K562 (cell line): ENCODE measurements around the gene LTBP4. TPM values are rescaled to one million over a fixed set of nuclear protein-coding genes. Genes with fewer than 3 reads are reported as not detected.

ENCODE experiments used
- ARID3B ChIP-seq: fragments of 250-450 bp; sonication (Bioruptor Pico); IDR thresholded peaks from 2 replicates; pipeline ENCODE4 v1.4.0; 2020; ENCODE audit warnings: borderline replicate concordance
- BCOR ChIP-seq: fragments of 450-650 bp; IDR thresholded peaks from 2 replicates; pipeline ENCODE4 v1.6.1; 2016
- CBX1 ChIP-seq: sonication (generic); IDR thresholded peaks from 2 replicates; pipeline ENCODE4 v1.6.1; 2016; ENCODE audit warnings: antibody characterized with exemption, low read depth, mild to moderate bottlenecking
- CHD4 ChIP-seq: fragments of 200-600 bp; sonication (generic); IDR thresholded peaks from 3 replicates; pipeline ENCODE4 v1.6.1; 2012; ENCODE audit warnings: low read depth, mild to moderate bottlenecking, mixed read lengths, low read length, inconsistent platforms; ENCODE audit not compliant: insufficient read depth, insufficient replicate concordance, poor library complexity, severe bottlenecking
- GTF2E2 ChIP-seq: fragments of 200-800 bp; sonication (Bioruptor generic); IDR thresholded peaks from 2 replicates; pipeline ENCODE4 v1.6.1; 2016; ENCODE audit warnings: missing genetic modification characterization, missing compliant biosample characterization
- HDGF ChIP-seq: fragments of 450-650 bp; IDR thresholded peaks from 2 replicates; pipeline ENCODE4 v1.6.1; 2016
- HMGXB4 ChIP-seq: sonication (generic); formaldehyde crosslinking; IDR thresholded peaks from 2 replicates; pipeline ENCODE4 v1.8.1; 2023; ENCODE audit warnings: mild to moderate bottlenecking, missing genetic modification reagents
- MBD2 ChIP-seq: sonication (generic); IDR thresholded peaks from 2 replicates; pipeline ENCODE4 v1.6.1; 2016; ENCODE audit warnings: low read depth, borderline replicate concordance
- POLR2G ChIP-seq: fragments of 200-400 bp; formaldehyde crosslinking; IDR thresholded peaks from 2 replicates; pipeline ENCODE4 v1.6.1; 2017; ENCODE audit warnings: low read depth, mild to moderate bottlenecking, antibody characterized with exemption, low read length, moderate library complexity
- POLR2H ChIP-seq: IDR thresholded peaks from 2 replicates; pipeline ENCODE4 v1.6.1; 2016; ENCODE audit warnings: missing genetic modification characterization, low read depth, mild to moderate bottlenecking, control low read depth, missing compliant biosample characterization, moderate library complexity
- RFX7 ChIP-seq: fragments of 250-450 bp; sonication (Bioruptor Pico); IDR thresholded peaks from 2 replicates; pipeline ENCODE4 v1.5.1; 2021; ENCODE audit warnings: mild to moderate bottlenecking
- XRCC3 ChIP-seq: fragments of 450-650 bp; IDR thresholded peaks from 2 replicates; pipeline ENCODE4 v1.6.1; 2017; ENCODE audit warnings: mild to moderate bottlenecking, moderate library complexity
- ZBTB7A ChIP-seq: IDR thresholded peaks from 2 replicates; pipeline ENCODE4 v1.6.1; 2011; ENCODE audit warnings: low read depth, mild to moderate bottlenecking, low read length, moderate library complexity, borderline replicate concordance; ENCODE audit not compliant: control insufficient read depth
- ZNF384 ChIP-seq: IDR thresholded peaks from 2 replicates; pipeline ENCODE4 v1.6.1; 2012; ENCODE audit warnings: low read depth, low read length, improper control_type of control experiment
- ZNF584 ChIP-seq: fragments of 200-800 bp; sonication (Bioruptor generic); IDR thresholded peaks from 2 replicates; pipeline ENCODE4 v1.6.1; 2016; ENCODE audit warnings: low read depth, mild to moderate bottlenecking, missing genetic modification characterization, missing compliant biosample characterization
- ZNF717 ChIP-seq: fragments of 250-450 bp; sonication (Bioruptor Pico); IDR thresholded peaks from 2 replicates; pipeline ENCODE4 v1.5.0; 2021
- polyA plus RNA-seq, 8 experiments: library from polyadenylated mRNA; depleted of rRNA in 4 of 8; stranded (reverse) in 5 of 8; unstranded in 3 of 8; fragments of >200 nt; fragmentation: Nextera tagmentation in 2 of 8; fragmentation: Illumina TruSeq in 1 of 8; extraction: Ambion mirVana in 2 of 8; extraction: Trizol in 1 of 8; gene quantifications; 2 replicates each; pipeline versions ENCODE4 v1.2.1 to v1.2.3, GENCODE V29; 2011 to 2014; ENCODE audit warnings: inconsistent platforms in 1 of 8, missing spikeins in 1 of 8
- total RNA-seq, 7 experiments: library from RNA; depleted of rRNA in 6 of 7; stranded (reverse); fragments of >200 nt in 6 of 7; fragmentation: Illumina TruSeq in 2 of 7; extraction: Trizol in 2 of 7; gene quantifications; 2 replicates each; pipeline versions ENCODE4 v1.2.1 to v1.2.3, GENCODE V29; 2011 to 2021; ENCODE audit warnings: low replicate concordance in 1 of 7
- TF ChIP-seq, protein P1 (sequence below): fragments of 450-650 bp; IDR thresholded peaks from 2 replicates; pipeline ENCODE4 v1.6.1; 2017; ENCODE audit warnings: antibody characterized with exemption, mild to moderate bottlenecking
- TF ChIP-seq, protein P2 (sequence below): fragments of 250-450 bp; sonication (Bioruptor Pico); IDR thresholded peaks from 2 replicates; pipeline ENCODE4 v1.5.0; 2021; ENCODE audit warnings: mild to moderate bottlenecking, borderline replicate concordance

The LTBP4 gene
- total and polyA plus RNA-seq, 9 of the 15 experiments (the other 6 are each of a cell fraction or from before 2014, with no cell fraction given): 0.35 to 160 (median 31.6) TPM

DNA sequence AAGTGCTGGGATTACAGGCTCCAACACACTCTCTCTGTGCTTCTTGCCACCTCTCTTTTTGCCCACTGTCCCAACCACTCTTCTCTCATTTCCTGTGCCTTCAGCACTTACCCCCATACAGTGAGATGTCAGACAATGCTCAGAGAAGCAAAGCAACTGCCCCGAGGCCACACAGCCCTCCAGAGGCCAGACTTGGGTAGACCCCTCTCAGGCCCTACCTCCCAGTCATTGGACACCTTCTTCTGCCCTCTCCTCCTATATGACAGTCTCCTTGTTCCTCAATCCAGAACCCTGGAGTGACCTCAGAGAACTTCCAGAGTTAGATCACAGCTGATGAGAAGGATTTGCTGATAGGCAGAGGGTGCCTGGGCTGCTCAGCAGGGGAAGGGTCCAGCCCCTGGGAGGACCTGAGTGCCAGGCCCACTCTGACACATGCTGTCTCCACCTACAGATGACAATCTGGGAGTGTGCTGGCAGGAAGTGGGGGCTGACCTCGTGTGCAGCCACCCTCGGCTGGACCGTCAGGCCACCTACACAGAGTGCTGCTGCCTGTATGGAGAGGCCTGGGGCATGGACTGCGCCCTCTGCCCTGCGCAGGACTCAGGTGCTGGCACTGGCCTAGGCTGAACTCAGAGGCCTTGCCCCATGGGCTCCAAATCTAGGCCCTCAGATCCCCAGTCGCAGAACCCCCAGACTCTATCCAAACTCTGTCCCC is 24.4 kb downstream of the LTBP4 start (continued):
- TF ChIP-seq, protein P1, sequence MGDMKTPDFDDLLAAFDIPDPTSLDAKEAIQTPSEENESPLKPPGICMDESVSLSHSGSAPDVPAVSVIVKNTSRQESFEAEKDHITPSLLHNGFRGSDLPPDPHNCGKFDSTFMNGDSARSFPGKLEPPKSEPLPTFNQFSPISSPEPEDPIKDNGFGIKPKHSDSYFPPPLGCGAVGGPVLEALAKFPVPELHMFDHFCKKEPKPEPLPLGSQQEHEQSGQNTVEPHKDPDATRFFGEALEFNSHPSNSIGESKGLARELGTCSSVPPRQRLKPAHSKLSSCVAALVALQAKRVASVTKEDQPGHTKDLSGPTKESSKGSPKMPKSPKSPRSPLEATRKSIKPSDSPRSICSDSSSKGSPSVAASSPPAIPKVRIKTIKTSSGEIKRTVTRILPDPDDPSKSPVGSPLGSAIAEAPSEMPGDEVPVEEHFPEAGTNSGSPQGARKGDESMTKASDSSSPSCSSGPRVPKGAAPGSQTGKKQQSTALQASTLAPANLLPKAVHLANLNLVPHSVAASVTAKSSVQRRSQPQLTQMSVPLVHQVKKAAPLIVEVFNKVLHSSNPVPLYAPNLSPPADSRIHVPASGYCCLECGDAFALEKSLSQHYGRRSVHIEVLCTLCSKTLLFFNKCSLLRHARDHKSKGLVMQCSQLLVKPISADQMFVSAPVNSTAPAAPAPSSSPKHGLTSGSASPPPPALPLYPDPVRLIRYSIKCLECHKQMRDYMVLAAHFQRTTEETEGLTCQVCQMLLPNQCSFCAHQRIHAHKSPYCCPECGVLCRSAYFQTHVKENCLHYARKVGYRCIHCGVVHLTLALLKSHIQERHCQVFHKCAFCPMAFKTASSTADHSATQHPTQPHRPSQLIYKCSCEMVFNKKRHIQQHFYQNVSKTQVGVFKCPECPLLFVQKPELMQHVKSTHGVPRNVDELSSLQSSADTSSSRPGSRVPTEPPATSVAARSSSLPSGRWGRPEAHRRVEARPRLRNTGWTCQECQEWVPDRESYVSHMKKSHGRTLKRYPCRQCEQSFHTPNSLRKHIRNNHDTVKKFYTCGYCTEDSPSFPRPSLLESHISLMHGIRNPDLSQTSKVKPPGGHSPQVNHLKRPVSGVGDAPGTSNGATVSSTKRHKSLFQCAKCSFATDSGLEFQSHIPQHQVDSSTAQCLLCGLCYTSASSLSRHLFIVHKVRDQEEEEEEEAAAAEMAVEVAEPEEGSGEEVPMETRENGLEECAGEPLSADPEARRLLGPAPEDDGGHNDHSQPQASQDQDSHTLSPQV: peak; percentile 53; the same call in 1 of the 2 replicates
- TF ChIP-seq ZNF717 (no peak), ZNF384 (no peak), POLR2G (peak; percentile 46), GTF2E2 (tag) (no peak), XRCC3 (no peak), ZBTB7A (peak; percentile 72; the same call in 1 of the 2 replicates), POLR2H (tag) (no peak), CHD4 (no peak), HMGXB4 (CRISPR knock-in tag) (no peak), HDGF (0 out of 2 replicates have a peak, but pooled peaks have one; percentile 49), BCOR (peak; percentile 92), ARID3B (CRISPR knock-in tag) (no peak), CBX1 (peak; percentile 40; the same call in 1 of the 2 replicates), RFX7 (CRISPR knock-in tag) (no peak), MBD2 (peak; percentile 18; the same call in 1 of the 2 replicates), ZNF584 (CRISPR knock-in tag) (no peak)
- TF ChIP-seq, protein P2, sequence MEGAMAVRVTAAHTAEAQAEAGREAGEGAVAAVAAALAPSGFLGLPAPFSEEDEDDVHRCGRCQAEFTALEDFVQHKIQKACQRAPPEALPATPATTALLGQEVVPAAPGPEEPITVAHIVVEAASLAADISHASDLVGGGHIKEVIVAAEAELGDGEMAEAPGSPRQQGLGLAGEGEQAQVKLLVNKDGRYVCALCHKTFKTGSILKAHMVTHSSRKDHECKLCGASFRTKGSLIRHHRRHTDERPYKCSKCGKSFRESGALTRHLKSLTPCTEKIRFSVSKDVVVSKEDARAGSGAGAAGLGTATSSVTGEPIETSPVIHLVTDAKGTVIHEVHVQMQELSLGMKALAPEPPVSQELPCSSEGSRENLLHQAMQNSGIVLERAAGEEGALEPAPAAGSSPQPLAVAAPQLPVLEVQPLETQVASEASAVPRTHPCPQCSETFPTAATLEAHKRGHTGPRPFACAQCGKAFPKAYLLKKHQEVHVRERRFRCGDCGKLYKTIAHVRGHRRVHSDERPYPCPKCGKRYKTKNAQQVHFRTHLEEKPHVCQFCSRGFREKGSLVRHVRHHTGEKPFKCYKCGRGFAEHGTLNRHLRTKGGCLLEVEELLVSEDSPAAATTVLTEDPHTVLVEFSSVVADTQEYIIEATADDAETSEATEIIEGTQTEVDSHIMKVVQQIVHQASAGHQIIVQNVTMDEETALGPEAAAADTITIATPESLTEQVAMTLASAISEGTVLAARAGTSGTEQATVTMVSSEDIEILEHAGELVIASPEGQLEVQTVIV (CRISPR knock-in tag): no peak
